GM12873 (cell line): ENCODE data around the gene ADARB1.

Experiments
- TF ChIP-seq, protein P1 (sequence below): IDR thresholded peaks from 2 replicates; pipeline ENCODE4 v1.5.1; 2012; ENCODE audit warnings: low read depth, mild to moderate bottlenecking, moderate library complexity, low read length, control low read depth; ENCODE audit not compliant: insufficient read depth; ENCODE audit errors: missing control alignments

Gene ADARB1

DNA sequence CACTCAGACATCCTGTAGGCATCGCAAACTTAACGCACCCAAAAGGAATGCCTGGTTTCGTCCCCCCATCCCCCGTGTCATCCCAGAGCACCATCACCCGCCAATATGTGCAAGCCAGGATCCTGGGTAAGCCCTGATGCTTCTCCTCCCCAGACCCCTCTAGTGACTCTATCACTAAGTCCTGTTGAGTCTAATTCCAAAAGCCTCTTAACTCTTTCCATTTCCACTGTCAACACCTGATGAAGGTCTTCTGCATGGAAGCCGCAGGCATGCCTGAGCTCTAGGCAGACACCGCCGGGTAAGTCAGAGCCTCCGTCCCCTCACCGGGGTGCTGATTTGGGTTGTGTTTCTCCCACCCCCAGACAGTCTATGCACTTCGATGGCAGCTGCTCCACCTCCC lies 5.3 kb upstream of the ADARB1 start:
- TF ChIP-seq, protein P1, sequence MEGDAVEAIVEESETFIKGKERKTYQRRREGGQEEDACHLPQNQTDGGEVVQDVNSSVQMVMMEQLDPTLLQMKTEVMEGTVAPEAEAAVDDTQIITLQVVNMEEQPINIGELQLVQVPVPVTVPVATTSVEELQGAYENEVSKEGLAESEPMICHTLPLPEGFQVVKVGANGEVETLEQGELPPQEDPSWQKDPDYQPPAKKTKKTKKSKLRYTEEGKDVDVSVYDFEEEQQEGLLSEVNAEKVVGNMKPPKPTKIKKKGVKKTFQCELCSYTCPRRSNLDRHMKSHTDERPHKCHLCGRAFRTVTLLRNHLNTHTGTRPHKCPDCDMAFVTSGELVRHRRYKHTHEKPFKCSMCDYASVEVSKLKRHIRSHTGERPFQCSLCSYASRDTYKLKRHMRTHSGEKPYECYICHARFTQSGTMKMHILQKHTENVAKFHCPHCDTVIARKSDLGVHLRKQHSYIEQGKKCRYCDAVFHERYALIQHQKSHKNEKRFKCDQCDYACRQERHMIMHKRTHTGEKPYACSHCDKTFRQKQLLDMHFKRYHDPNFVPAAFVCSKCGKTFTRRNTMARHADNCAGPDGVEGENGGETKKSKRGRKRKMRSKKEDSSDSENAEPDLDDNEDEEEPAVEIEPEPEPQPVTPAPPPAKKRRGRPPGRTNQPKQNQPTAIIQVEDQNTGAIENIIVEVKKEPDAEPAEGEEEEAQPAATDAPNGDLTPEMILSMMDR: no peak

DNA sequence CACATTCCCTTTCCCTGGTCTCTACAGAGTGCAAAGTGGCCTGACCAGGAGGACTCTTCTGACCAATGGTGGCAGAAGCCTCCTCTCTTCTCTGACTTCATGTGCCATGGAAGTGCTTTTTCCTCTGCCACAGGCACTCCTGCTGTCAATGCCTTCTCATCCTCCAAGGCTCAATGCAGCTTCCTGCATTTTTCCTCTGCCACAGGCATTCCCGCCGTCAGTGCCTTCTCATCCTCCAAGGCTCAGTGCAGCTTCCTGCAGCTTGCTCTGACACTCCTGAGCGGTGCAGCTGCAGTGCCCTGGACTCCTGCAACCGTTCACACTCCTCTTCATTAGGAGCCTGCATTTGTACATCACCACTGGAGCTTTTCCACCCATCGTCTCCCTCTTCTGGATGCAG lies 4.7 kb upstream of the ADARB1 start:
- TF ChIP-seq, protein P1: no peak

DNA sequence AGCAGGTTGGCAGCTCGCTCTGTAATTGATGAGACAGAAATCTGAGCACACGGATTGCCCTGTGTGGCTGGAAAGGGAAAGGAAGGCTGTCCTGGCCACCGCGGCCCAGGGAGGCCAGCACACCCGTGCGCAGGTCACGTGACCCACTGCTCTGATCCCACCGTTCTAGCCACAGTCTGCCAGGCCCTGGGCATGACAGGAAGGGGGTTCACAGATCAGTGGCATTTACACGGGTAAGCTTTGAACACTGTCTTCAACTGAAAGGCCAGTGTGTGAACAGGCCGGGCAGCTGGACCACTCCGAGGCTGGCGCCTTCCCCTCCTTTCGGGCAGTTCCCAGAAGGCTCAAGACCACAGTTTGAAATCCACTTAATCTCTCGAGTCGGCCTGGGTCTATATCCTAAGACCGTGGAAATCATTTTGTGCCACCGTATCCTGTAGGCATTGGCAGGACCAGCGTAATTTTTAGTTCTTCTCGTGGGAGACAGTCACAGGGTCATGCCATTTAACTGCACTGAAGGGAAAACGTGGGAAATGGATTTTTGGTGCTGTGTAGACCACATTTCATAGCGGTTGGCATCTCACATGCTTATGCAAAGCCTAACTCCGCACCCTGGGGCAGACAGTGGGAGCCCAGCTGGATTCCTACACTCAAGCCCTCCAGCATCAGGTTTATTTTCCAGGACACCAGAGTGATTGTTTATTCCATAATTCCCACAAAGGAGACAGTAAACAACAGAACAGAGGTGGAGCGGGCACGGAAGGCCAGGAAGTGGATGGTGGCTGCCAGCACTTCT lies 3.1 kb upstream of the ADARB1 start:
- TF ChIP-seq, protein P1: no peak

DNA sequence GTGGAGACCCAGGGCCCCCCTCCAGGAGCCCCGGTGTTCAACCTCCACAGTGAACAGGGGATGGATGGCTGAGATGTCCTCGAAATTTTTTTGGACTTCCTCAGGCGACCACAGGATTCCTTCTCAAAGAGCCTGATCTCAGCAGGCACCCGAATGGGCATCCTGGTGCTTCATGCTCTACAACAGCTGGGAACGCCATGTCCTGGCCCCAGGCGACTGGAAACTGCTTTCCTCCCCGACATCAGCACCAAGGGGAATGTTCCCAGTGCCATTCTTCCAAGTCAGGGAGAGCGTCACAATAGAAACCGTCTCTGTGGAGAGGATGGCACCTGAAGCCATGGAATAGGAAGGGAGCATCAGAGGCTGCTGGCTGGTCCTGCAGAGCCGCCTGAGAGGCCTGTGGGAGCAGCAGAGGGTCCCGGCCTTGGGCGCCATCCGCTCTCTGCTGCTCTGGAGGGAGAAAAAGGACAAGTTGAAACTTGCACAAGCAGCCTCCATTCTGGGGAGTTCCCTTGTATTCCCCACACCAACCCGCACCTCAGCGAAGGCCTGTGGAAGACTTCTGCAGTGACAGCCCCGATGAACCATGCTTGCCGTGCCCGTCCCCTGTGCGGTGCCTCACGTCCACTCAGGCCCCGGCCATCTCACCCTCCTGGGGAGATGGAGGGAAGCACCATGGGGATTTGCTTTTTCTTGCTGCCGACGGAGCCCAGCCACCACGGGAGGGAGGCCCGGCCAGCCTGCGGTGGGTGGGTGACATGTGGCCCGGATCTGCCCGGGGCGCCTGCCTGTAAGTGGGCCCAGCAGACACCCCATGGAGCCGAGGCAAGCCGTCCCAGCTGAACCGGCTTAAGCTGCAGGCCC lies 2.3 kb upstream of the ADARB1 start:
- TF ChIP-seq, protein P1: no peak

DNA sequence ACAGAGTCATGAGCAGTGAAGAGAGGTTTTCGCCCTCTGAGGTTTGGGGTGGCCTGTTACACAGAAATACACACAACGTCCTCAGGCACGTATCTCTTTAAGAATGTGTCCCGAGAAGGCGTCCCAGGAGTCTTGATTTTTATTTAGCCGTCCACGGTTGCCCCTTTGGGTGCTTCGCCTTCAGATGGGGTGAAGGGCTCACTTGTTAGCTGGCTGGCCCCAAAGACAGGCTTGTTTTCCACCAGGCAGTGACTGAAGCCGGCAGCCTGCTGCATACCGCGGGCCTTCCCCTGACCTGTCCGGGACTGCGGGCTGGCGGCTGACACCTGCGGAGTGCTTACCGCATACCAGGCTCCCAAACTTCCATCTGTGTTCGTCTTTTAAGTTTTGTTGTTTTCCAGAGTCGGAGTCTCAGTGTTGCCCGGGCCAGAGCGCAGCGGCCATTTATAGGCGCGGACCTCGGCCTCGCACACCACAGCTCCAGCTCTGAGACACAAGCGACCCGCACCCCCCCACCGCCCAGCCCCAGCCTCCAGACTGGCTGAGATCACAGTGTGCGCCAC lies 1.6 kb upstream of the ADARB1 start:
- TF ChIP-seq, protein P1: no peak

DNA sequence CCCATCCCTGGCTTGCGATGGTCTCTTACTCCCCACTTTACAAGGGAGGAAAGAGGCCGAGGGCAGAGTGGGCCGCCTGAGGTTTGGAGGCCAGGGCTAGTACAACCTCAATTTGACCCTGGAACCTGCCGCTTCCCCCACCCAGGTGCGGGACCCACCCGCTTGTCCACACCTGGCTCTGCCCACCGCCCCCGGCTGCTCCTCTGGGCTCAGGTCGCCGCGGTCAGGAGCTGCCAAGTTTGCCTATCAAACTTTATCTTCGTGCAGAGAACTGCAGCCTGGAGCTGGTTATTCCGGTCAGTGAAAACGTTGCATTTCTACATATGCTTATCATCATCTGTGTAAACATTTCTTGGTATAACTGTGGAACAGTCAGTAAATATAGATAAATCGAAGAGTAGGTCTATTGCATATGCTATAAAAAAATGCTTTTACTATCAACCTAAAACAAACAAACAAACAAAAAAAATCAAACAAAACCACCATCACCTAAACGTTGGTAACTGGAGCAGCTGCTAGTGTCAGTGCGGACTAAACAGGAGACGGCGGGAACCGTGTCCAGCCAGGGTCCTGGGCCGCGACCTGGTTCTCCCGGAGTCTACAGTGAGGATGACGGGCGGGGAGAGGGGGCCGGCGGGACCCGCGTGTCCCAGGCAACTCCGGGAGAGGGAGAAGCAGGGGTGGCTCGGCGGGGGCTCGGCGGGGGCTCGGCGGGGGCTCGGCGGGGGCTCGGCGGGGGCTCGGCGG lies 906 bp upstream of the ADARB1 start:
- TF ChIP-seq, protein P1: no peak
